ENCODE data around the gene HYDIN.
A peak's percentile ranks its signal among the peaks of the same experiment; 100 is the strongest.

HYDIN gene

DNA sequence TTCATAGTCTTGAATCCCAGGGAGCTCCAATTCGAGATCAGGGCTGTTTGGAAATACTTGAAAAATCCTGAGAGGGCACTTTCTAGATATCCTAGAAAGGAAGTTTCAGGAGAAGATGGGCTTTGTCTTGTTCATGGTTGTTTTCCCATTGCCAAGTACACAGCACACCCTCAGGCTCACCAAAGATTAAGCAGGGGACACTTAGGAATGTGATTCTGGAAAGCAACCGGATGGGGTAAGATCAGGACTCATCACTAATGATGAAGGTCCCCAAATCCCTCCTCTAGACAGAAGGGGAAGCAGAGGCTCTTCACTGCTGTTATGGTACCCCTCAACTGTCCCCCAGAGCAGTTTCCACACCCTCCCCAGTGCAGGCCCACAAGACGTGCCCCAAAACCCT, 470.3 kb downstream of the HYDIN start:
- no peak for DNase-seq (ENCODE audit: low spot score)

- DNase-seq (ENCODE audit: low spot score): peak; percentile 51
Observed at GRCh38 chr16:70759666-70760065, 470.9 kb downstream of the HYDIN start.

- DNase-seq (ENCODE audit: low spot score): no peak
Observed at GRCh38 chr16:70758786-70759185, 471.7 kb downstream of the HYDIN start.

Data from hematopoietic multipotent progenitor cell treated with erythropoietin and hydrocortisone succinate and interleukin-3 and kit ligand, for 17 days (in vitro differentiated cells).